HCT116 (cell line): ENCODE results near the gene WWP2. TPM values are rescaled to one million over a fixed set of nuclear protein-coding genes. Genes with fewer than 3 reads are reported as not detected.

ENCODE experiments used
- ATAC-seq: fragments of 200-7000 bp; cut with Tn5 transposase; 2 replicates; pipeline ENCODE4 v1.9.1; 2020; ENCODE audit warnings: mild to moderate bottlenecking, moderate library complexity
- BruUV-seq: library from RNA; stranded (reverse); fragments of 400-500 nt; replicated peaks from 2 replicates; lab custom pipeline; 2021; lab: Mats Ljungman, UMichigan
- CTCF ChIA-PET: fragments of 300-600 bp; sonication (Branson Sonifier 250); formaldehyde crosslinking; loops from one replicate; lab custom pipeline; 2021; ENCODE audit warnings: antibody characterized with exemption; lab: Charles Lee
- POLR2A ChIA-PET: fragments of 300-600, 350-600 bp; sonication (Branson Sonifier 250); formaldehyde crosslinking; loops from one replicate; lab custom pipeline; 2021; ENCODE audit warnings: antibody characterized with exemption; lab: Charles Lee
- RAD21 ChIA-PET, 2 experiments: fragments of 300-600 bp; sonication (Branson Sonifier 250); formaldehyde crosslinking; loops; one replicate each; lab custom pipeline; 2023; ENCODE audit warnings: low total read pairs in 2 of 2; ENCODE audit not compliant: uncharacterized antibody in 2 of 2, unreplicated experiment in 2 of 2, low non-redundant PET in 1 of 2; lab: Charles Lee
- DNase-seq: peaks from one replicate; pipeline ENCODE4 v3.0.0-alpha.2; 2010; ENCODE audit warnings: low read depth, low spot score
- H2AFZ ChIP-seq: fragments of 200-600 bp; shearing (Covaris generic), sonication (generic); 2 replicates; pipeline ENCODE4 v1.6.1; 2017; ENCODE audit warnings: low read depth, mixed run types, mixed read lengths, antibody characterized with exemption, low read length; ENCODE audit not compliant: poor library complexity, severe bottlenecking
- H3K27ac ChIP-seq: 2 replicates; pipeline ENCODE4 v1.5.1; 2012; ENCODE audit warnings: low read depth, low read length
- H3K27me3 ChIP-seq: fragments of 200-600 bp; sonication (generic); 2 replicates; pipeline ENCODE4 v1.6.1; 2016; ENCODE audit warnings: mixed run types, low read length, mixed read lengths; ENCODE audit not compliant: insufficient read depth
- H3K36me3 ChIP-seq, 2 experiments: fragments of 200-500 bp in 1 of 2; fragments of 200-600 bp in 1 of 2; sonication (Bioruptor generic) in 1 of 2; sonication (generic) in 1 of 2; 2 replicates each; pipeline versions ENCODE4 v1.5.1 to v1.6.1; 2014 to 2016; ENCODE audit warnings: low read length in 2 of 2, inconsistent platforms in 1 of 2, mixed read lengths in 1 of 2, mixed run types in 1 of 2; ENCODE audit not compliant: insufficient read depth in 2 of 2, control insufficient read depth in 1 of 2
- H3K4me1 ChIP-seq, 2 experiments: fragments of 200-600 bp in 1 of 2; sonication (generic) in 1 of 2; 2 replicates each; pipeline versions ENCODE4 v1.5.1 to v1.6.1; 2012 to 2017; ENCODE audit warnings: low read length in 2 of 2, inconsistent platforms in 1 of 2, mild to moderate bottlenecking in 1 of 2, mixed read lengths in 1 of 2, mixed run types in 1 of 2, moderate library complexity in 1 of 2; ENCODE audit not compliant: insufficient read depth in 2 of 2, control insufficient read depth in 1 of 2
- H3K4me2 ChIP-seq: fragments of 200-600 bp; sonication (generic); 2 replicates; pipeline ENCODE4 v1.6.1; 2017; ENCODE audit warnings: mixed run types, low read length, mixed read lengths
- H3K4me3 ChIP-seq, 2 experiments: fragments of 200-600 bp in 1 of 2; sonication (generic) in 1 of 2; replicated peaks in 1 of 2; 2 replicates each; pipeline ENCODE4 v1.5.1; 2011 to 2016; ENCODE audit warnings: low read length in 2 of 2, control low read depth in 1 of 2, low read depth in 1 of 2, mild to moderate bottlenecking in 1 of 2, mixed read lengths in 1 of 2, mixed run types in 1 of 2
- H3K79me2 ChIP-seq: fragments of 200-600 bp; sonication (generic); 2 replicates; pipeline ENCODE4 v1.6.1; 2017; ENCODE audit warnings: mild to moderate bottlenecking, mixed run types, low read length, moderate library complexity, mixed read lengths; ENCODE audit not compliant: insufficient read depth
- H3K9ac ChIP-seq: fragments of 200-600 bp; sonication (generic); 2 replicates; pipeline ENCODE4 v1.6.1; 2016; ENCODE audit warnings: low read length, mixed read lengths
- H3K9me2 ChIP-seq: fragments of 200-600 bp; sonication (generic), shearing (Covaris generic); 2 replicates; pipeline ENCODE4 v1.6.1; 2017; ENCODE audit warnings: mixed run types, mild to moderate bottlenecking, moderate library complexity; ENCODE audit not compliant: insufficient read depth
- H3K9me3 ChIP-seq, 2 experiments: fragments of 200-500 bp in 1 of 2; fragments of 200-600 bp in 1 of 2; sonication (Bioruptor generic) in 1 of 2; sonication (generic) in 1 of 2; 2 replicates each; pipeline ENCODE4 v1.6.1; 2014 to 2017; ENCODE audit warnings: low read length in 2 of 2, mixed read lengths in 2 of 2, inconsistent platforms in 1 of 2, low read depth in 1 of 2, mild to moderate bottlenecking in 1 of 2, mixed run types in 1 of 2, moderate library complexity in 1 of 2; ENCODE audit not compliant: control insufficient read depth in 1 of 2, insufficient read depth in 1 of 2
- H4K20me1 ChIP-seq: fragments of 200-600 bp; sonication (generic), shearing (Covaris generic); 2 replicates; pipeline ENCODE4 v1.6.1; 2017; ENCODE audit warnings: mixed run types, mild to moderate bottlenecking, moderate library complexity; ENCODE audit not compliant: insufficient read depth
- CEBPB ChIP-seq: IDR thresholded peaks from 2 replicates; pipeline ENCODE4 v1.6.1; 2012; ENCODE audit warnings: low read depth
- JUND ChIP-seq: IDR thresholded peaks from 2 replicates; pipeline ENCODE4 v1.6.1; 2012
- REST ChIP-seq: IDR thresholded peaks from 2 replicates; pipeline ENCODE4 v1.6.1; 2012; ENCODE audit warnings: low read depth
- intact Hi-C: fragments of 100-400 bp; cut with micrococcal nuclease; formaldehyde crosslinking; loops from 2 replicates; pipeline ENCODE4 v1.10.0; 2022
- total RNA-seq: library from RNA; stranded (reverse); gene quantifications from one replicate; pipeline ENCODE4 v1.2.1, GENCODE V29; 2021; ENCODE audit not compliant: unreplicated experiment
- TF ChIP-seq, protein P1 (sequence below): IDR thresholded peaks from 2 replicates; pipeline ENCODE4 v1.6.1; 2011; ENCODE audit warnings: mild to moderate bottlenecking, low read length, moderate library complexity; ENCODE audit not compliant: insufficient replicate concordance; ENCODE audit errors: extremely low read depth

Gene WWP2
- total RNA-seq, 1 experiment from 2014 or later = 44.2 TPM

DNA sequence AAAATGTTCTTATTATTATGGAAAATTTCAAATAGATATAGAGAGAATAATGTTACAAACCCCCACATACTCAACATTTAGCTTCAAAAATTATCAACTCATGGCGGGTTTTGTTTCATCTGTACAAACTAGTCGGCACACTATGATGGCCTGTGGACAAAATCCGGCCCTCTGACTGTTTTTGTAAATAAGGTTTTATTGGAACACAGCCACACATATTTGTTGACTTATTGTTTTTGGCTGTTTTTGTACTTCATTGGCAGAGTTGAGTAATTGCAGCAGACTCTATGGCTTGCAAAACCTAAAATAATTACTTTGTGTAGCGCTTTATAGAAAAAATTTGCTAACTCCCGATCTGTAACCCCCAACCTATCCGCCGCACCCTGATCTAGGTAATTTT lies 147.6 kb downstream of the WWP2 start:
- ChIA-PET RAD21 (no interaction called here), POLR2A (no interaction called here), CTCF (interaction anchor here (0.5 kb wide), 1 partner anchor 1883 kb away, joined by 3 read pairs; no protein-coding TSS in a partner anchor)
- no peaks in the 10 kb centered on the region for H3K9me2 ChIP-seq
- ATAC-seq (no peak), DNase-seq (no peak)
- no peaks in the 10 kb centered on the region for H3K9me3 ChIP-seq
- no peaks in the 10 kb centered on the region for H4K20me1 ChIP-seq
- BruUV-seq = TSS peak; percentile 20
- intact Hi-C loops = no loop called here
- H3K79me2 ChIP-seq = no peaks in the 10 kb centered on the region
- peaks cover 3 to 4% of the 10 kb centered on the region in 2 experiments; a peak in 1 of 4 replicates for H3K36me3 ChIP-seq
- TF ChIP-seq, protein P1, sequence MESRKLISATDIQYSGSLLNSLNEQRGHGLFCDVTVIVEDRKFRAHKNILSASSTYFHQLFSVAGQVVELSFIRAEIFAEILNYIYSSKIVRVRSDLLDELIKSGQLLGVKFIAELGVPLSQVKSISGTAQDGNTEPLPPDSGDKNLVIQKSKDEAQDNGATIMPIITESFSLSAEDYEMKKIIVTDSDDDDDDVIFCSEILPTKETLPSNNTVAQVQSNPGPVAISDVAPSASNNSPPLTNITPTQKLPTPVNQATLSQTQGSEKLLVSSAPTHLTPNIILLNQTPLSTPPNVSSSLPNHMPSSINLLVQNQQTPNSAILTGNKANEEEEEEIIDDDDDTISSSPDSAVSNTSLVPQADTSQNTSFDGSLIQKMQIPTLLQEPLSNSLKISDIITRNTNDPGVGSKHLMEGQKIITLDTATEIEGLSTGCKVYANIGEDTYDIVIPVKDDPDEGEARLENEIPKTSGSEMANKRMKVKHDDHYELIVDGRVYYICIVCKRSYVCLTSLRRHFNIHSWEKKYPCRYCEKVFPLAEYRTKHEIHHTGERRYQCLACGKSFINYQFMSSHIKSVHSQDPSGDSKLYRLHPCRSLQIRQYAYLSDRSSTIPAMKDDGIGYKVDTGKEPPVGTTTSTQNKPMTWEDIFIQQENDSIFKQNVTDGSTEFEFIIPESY = no peak
- TF ChIP-seq JUND = no peak
- TF ChIP-seq CEBPB = no peak
- TF ChIP-seq REST = no peak
- H3K4me3 ChIP-seq = no peak overlapping the region
- H2AFZ ChIP-seq = no peak overlapping the region
- H3K9ac ChIP-seq = no peak overlapping the region
- H3K27ac ChIP-seq = no peak overlapping the region
- H3K4me1 ChIP-seq = no peaks in the 10 kb centered on the region
- no peak overlapping the region for H3K4me2 ChIP-seq
- H3K27me3 ChIP-seq = no peaks in the 10 kb centered on the region
